ENCODE results near the gene HERPUD2. TPM values are rescaled to one million over a fixed set of nuclear protein-coding genes. Genes with fewer than 3 reads are reported as not detected.
"Not testable (repeated sequence)": the region's sequence is repeated elsewhere in the genome, so short reads cannot be mapped to it uniquely, and the experiment has no call there.

Gene HERPUD2
- total and polyA plus RNA-seq, 12 donors: 7.1 to 21.3 (median 16.8) TPM

GRCh38 chr7:35670856-35671569, 23.9 kb downstream of the HERPUD2 start:
- WGBS, 2 donors: 80 to 87% methylated on average over 3 of the region's 3 CpGs
- Histone ChIP-seq H3K27ac (no peak overlapping the region), H3K4me1 (peaks cover 0 to 15% (median 6%) of the 10 kb centered on the region in 9 donors), H3K9me3 (peaks cover 0 to 1% (median 0%) of the 10 kb centered on the region in 11 donors), H3K27me3 (no peaks in the 10 kb centered on the region), H3K36me3 (peaks cover 0 to 47% (median 13%) of the 10 kb centered on the region in 9 donors), H3K4me3 (no peak overlapping the region)
- intact Hi-C loops (cut with DNase I): no loop called here
- ATAC-seq (no peak), DNase-seq (no peak)
- TF ChIP-seq CTCF (IDR thresholded peaks at IDR 0.05): no peak

- H3K4me3 ChIP-seq; ATAC-seq; intact Hi-C loops (cut with DNase I); H3K27ac ChIP-seq; H3K4me1 ChIP-seq; H3K27me3 ChIP-seq; DNase-seq: not testable (repeated sequence)
- 89 to 97% methylated on average over 3 to 4 of the region's 4 CpGs for WGBS, 2 donors
- H3K9me3 ChIP-seq: peaks cover 0 to 26% (median 2%) of the 10 kb centered on the region in 11 donors
- H3K36me3 ChIP-seq: peaks cover 0 to 49% (median 15%) of the 10 kb centered on the region in 9 donors
Observed at GRCh38 chr7:35660411-35660810, 34.5 kb downstream of the HERPUD2 start.

GRCh38 chr7:35658606-35659201, 36.2 kb downstream of the HERPUD2 start:
- DNase-seq (no peak), ATAC-seq (no peak)
- H3K9me3 ChIP-seq: peaks cover 0 to 20% (median 0%) of the 10 kb centered on the region in 11 donors
- no peak for TF ChIP-seq CTCF (IDR thresholded peaks at IDR 0.05)
- no peak overlapping the region for H3K27ac ChIP-seq
- H3K27me3 ChIP-seq: no peaks in the 10 kb centered on the region
- WGBS, 2 donors: 91 to 100% methylated on average over 1 of the region's 1 CpG
- H3K4me1 ChIP-seq: peaks cover 0 to 5% (median 0%) of the 10 kb centered on the region in 9 donors
- intact Hi-C loops (cut with DNase I): no loop called here
- H3K4me3 ChIP-seq: no peak overlapping the region
- H3K36me3 ChIP-seq: peaks cover 0 to 35% (median 0%) of the 10 kb centered on the region in 9 donors

GRCh38 chr7:35657125-35657524, 37.8 kb downstream of the HERPUD2 start:
- DNase-seq: no peak
- H3K27ac ChIP-seq: no peak overlapping the region
- peaks cover 0 to 50% (median 0%) of the 10 kb centered on the region in 9 donors for H3K36me3 ChIP-seq
- WGBS, 2 donors: 98 to 99% methylated on average over 2 of the region's 2 CpGs
- no peak for TF ChIP-seq CTCF (IDR thresholded peaks at IDR 0.05)
- peaks cover 0 to 5% (median 0%) of the 10 kb centered on the region in 9 donors for H3K4me1 ChIP-seq
- no peaks in the 10 kb centered on the region for H3K27me3 ChIP-seq
- intact Hi-C loops (cut with DNase I): no loop called here
- no peak overlapping the region for H3K4me3 ChIP-seq
- H3K9me3 ChIP-seq: peaks cover 0 to 33% (median 7%) of the 10 kb centered on the region in 11 donors
- ATAC-seq: no peak

- Histone ChIP-seq H3K36me3 (peaks cover 0 to 62% (median 0%) of the 10 kb centered on the region in 9 donors), H3K9me3 (peaks cover 0 to 29% (median 9%) of the 10 kb centered on the region in 11 donors)
- not testable (repeated sequence) for H3K4me3 ChIP-seq, H3K27ac ChIP-seq, H3K4me1 ChIP-seq, DNase-seq, ATAC-seq, H3K27me3 ChIP-seq
- intact Hi-C loops (cut with DNase I): loop anchor here in 1 of 10 donors (5.0 kb wide), 1 partner anchor 38 kb away; no protein-coding TSS in a partner anchor
- WGBS, 2 donors: 97 to 100% methylated on average over 3 of the region's 3 CpGs
Observed at GRCh38 chr7:35654558-35654957, 40.4 kb downstream of the HERPUD2 start.
